ENCODE results near the gene DDX31.

Gene DDX31

DNA sequence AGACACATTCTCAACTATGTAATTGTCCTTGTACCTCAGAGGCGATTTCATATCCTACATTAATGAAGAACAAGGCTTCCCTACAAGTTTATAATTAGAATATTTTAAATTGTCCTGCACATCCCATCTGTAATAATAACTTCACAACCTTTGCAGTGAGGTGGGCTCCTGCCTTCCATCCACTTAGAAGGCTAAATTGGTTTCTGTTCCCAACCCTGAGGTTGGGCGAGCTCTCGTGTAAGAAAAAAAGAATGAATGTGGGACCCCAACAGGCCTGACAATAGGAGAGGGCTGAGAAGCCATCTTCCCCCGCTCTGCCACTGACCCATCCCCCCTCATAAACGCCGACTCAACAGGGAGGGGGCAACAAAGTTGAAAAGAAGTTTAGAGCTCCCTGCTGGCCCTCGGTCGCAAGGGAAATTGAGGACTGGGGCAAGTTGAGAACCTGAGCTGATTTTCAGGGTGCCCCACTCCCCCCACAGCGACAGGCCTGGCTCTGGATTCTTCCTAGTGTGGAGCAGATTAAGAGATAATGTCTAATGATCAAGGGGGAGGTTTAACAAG lies 78.0 kb downstream of the DDX31 start:
- no peak for DNase-seq

DNA sequence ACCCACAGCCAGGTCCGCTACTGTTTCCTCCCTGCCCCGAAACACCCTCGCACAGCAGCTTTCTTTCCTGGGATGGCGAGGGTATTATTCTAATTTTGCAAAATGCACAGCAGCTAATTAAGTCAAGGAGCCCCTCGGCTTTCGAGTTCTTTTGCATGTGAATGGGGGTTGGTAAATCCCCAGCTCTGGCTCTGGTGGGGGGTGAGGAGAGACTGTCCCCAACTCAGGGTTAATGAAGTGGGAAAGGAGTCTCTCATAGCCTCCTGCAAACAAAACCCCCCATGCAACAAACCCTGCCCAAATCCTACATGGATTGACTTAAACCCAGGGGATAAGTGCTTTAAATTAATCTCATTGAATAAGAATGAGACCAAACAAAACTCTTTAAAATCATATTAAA lies 78.5 kb downstream of the DDX31 start:
- no peak for DNase-seq

DNA sequence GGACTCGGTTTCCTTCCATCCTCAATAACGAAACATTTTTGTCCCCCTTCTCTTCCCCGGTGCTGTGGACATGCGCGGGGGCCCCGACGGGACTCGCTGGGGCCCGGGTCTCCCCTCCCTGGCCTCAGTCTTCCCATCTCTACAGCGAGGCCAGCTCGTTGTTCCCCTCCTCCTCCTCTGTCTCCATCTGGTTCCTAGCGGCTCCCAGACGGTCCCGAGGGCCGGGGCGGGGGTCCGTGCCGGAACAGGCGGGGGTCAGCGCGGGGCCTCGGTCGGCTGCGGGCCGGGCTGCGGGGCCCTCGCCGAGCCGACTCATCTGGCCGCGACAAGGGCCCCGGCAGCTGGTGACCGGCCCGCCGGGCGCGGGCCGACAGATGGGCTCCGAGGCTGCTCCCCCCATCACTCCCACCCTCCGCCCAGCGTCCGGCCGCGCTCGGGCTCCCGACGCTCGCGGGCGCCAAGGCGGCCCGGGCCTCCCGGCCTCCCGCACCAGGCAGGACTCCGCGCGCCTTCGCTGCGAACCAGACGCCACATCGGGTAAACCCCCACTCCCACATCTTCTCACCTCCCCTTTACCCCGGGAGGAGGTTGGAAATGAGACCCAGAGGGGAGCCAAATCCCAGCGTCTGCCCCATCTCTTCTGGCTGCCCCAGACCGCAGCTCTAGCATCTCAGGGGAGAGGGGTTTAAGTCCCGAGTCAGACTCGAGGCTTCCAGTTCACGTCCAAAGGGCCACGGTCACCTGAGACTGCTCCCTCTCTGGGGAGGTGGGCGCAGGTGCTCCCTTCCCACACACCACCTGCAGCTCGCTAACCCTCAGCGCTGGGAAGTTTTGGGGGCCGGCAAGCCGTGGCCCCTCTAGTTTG lies 79.2 kb downstream of the DDX31 start:
- no peak for DNase-seq

GRCh38 chr9:132590037-132590317 lies 79.8 kb downstream of the DDX31 start:
- no peak for DNase-seq

DNA sequence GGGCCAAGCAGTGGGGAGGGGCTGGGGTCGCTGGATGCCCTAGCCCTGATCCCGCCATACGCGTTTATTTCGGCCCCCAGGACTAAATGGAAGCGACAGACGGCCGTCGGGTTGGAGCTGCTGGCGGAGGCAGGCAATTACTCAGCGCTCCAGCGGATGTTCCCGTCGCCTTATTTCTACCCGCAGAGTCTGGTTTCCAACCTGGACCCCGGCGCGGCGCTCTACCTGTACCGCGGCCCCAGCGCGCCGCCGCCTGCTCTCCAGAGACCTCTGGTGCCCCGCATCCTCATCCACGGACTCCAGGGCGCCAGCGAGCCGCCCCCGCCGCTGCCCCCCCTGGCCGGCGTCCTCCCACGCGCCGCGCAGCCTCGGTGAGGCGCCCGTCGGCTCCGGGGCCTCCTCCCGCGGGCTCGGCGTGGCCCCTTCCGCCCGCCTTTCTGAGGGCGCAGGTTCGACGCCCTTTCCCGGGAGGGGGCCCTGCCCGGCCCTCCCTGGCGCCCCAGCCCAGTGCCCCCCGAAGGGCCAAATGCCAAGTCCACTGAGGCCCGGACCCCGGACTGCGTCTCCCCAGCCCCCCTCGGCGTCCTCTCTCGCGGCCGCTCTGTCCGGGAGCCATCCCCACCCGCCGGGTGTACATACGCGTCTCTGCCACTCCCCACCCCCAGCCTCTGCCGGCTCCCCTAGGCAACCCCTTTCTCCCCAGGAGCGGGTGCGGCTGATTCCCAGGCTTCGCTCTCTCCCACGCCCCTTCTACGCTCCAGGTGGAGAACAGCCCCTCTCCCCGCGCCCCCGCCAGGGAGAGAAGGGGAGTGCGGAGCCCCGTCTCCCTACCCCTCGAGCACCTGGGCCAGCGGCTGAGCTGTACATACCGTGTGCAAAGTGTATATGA lies 80.4 kb downstream of the DDX31 start:
- no peak for DNase-seq

DNA sequence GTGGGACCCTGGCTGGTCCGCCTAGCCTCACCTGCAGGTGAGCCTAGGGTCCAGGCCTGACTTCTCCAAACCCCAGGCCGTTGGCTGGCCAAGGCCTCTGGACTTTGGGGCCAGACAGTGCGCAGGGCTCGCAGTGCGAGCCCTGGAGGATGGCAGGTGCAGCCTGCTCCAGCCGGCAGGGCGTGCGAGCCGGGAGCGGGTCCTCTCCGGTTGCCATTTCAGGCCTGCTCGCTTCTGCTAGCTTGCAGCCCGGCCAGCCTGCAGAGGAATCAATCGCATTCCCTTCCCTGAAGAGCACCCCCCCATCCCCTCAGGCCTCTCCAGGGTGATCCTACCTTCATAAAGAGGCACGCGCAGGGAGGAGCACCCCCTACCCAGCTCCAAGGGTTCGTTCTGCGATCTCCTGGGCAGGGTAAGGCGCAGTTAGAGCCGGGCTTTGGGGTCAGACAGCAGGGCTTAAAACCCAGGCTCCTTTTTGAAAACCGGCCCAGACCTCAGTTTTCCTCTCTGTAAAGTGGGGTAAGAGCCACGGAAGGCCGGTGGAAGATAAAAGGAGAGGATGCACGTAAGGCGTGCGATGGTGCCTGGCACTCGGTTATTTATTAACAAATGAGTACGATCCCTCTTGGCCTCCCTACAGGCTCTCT lies 81.2 kb downstream of the DDX31 start:
- DNase-seq: no peak

DNA sequence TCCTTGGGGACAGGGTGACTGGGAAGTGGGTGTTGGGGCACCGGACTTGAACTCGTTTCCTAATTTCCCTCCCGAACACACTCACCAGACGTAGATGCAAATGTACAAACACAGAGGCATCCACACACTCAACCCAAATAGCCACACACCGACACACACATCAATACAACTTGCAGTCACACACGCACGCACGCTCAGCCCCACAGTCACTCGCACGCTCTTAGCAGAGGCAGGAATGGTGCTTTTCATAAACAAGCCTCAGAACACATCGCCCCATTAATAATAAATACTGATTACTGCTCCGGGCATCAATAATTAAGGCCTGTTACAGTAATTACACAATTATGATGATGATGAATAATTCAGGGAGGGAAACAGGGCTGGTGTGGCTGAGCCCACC lies 81.7 kb downstream of the DDX31 start:
- DNase-seq: no peak

GRCh38 chr9:132587592-132587955 lies 82.2 kb downstream of the DDX31 start:
- DNase-seq: no peak

- no peak for DNase-seq
Observed at GRCh38 chr9:132586830-132587591, 82.8 kb downstream of the DDX31 start.

GRCh38 chr9:132585954-132586829 lies 83.6 kb downstream of the DDX31 start:
- no peak for DNase-seq

GRCh38 chr9:132584601-132585560 lies 84.9 kb downstream of the DDX31 start:
- no peak for DNase-seq

DNA sequence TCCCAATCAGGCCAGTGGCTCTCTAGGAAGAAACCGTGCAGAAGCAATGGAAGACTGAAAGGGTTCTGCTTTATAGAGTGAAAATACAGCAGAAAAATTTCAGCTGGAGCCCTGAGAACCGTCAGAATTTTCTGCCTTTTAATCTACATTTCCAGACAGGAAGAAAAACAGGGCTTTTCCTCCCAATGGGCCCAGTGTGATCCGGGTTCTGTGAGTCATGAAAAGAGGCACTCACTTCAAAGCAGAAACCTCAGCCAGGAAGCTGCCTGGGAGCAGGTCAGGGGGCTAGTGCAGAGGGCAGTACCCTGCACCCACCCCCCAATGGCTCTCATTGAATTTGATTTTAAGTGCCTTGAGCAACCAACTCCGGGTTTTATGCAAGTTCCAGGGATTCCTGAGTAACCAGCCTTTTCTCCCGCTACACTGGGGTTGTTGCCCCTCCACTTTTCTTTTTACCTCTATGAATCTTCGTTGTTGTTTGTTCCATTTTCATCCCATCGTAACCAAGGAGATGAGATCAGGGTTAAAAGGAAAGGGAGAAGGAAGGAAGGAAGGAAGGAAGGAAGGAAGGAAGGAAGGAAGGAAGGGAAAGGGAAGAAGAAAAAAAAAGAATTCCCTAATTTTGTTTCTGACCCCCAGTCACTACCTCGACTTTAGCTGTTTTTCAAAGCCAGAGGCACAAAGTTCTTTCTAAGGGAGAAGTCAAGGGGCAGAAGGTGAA lies 86.0 kb downstream of the DDX31 start:
- no peak for DNase-seq

DNA sequence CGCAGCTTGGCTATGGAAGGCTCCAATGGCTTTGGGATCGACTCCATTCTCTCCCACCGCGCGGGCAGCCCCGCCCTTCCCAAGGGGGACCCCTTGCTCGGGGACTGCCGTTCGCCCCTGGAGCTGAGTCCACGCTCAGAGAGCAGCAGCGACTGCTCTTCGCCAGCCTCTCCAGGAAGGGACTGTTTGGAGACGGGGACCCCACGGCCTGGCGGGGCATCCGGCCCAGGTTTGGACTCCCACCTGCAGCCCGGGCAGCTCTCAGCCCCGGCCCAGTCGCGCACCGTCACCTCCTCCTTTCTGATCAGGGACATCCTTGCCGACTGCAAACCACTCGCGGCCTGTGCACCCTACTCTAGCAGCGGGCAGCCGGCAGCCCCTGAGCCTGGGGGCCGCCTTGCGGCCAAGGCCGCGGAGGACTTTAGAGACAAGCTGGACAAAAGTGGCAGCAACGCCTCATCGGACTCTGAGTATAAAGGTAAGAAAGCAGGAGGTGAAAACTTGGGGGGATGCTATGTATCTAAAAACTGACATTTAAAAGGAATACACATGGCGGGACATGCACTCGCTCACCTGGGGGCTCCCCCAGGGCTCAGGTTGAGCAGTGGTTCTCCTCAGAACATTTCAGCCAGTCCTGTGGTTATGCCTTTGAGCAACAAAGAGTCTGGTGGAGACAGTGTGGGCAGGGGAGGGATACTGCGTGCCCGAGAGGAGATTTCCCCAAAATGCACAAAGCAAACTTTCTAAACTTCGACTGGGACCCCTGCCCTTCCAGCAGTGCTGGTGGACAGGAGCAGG lies 86.8 kb downstream of the DDX31 start:
- DNase-seq: no peak

GRCh38 chr9:132582276-132582785 lies 87.5 kb downstream of the DDX31 start, which contains the start of gene BARHL1:
TSS of gene BARHL1 (plus strand) at chr9:132582606. CDS start at chr9:132582798, 192 bp downstream.
- DNase-seq: no peak

- DNase-seq: no peak
Observed at GRCh38 chr9:132579427-132579798, 90.4 kb downstream of the DDX31 start.

GRCh38 chr9:132578367-132578932 lies 91.3 kb downstream of the DDX31 start:
- no peak for DNase-seq

- no peak for DNase-seq
Observed at GRCh38 chr9:132577119-132577518, 92.7 kb downstream of the DDX31 start.

DNA sequence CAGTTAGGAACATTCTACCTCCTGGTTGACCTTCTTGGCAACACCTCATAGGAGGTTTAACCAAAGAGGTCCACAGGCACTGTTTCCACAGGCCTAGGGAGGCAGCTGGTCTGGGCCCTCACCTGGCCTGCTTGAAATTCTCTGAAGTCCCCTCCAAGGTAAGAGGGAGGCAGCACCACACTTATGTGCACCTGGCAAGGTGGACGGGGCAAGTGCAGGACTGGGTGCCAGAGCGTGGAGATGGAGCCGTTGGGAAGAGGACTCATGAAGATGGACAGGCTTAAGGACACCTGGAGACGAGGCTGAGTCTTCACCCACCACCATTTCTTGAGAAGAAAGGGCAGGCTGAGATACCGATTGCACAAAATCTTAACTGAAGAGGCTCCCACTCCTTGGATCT lies 94.0 kb downstream of the DDX31 start:
- no peak for DNase-seq

Measured in right hindlimb (tissue), 1 donor.